ENCODE data around the gene CNIH2. TPM values are rescaled to one million over a fixed set of nuclear protein-coding genes. Genes with fewer than 3 reads are reported as not detected.

Gene CNIH2
- total RNA-seq, 1 experiment from 2014 or later, result 12.9 TPM

DNA sequence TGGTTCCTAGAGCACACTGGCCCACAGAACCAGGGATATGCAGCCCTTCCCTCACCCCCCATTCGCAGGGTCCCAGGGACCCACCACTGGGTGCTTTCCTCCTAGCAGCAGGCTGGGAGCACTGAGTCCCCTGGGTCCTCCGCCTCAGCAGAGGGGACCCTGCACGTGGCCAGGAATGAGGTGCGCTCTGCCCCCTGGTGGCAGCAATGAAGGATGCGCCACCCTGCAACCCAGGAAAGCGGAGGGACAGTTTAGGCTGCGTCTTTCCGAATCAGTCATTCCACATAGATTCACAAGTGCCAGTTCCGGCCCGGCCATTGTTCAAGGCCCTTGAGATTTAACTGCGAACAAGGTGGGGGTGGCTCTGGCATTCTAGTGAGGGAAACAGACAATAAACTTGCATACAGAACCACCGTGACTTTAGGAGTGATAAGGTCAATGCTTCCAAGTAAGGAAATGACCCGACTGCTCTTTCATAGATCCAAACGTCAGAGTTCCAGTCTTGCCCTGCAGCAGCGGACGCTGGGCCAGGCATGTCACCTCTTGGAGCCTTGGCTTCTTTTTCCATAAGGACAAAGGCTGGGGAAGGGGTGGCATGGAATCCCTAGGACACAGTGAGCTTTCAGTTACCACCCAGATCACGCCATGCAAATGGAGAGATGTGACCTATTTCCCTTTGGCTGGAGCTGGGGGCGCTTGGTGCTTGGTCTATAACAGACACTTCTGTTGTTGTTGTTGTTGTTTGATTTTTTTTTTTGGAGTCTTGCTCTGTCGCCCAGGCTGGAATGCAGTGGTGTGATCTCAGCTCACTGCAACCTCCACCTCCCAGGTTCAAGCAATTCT is 50.5 kb downstream of the CNIH2 start (continued):
- peak; percentile 24; the same call in 1 of the 2 replicates for TF ChIP-seq SP1 (CRISPR knock-in tag; conservative IDR thresholded peaks at IDR 0.05)
- no peak for TF ChIP-seq ZNF138 (CRISPR knock-in tag; conservative IDR thresholded peaks at IDR 0.05)
- no peak for TF ChIP-seq RELA (CRISPR knock-in tag; IDR thresholded peaks at IDR 0.05; ENCODE audit: borderline replicate concordance)
- TF ChIP-seq RORB (CRISPR knock-in tag; IDR thresholded peaks at IDR 0.05), result no peak
- TF ChIP-seq CREB1 (CRISPR knock-in tag; IDR thresholded peaks at IDR 0.05), result no peak
- TF ChIP-seq, protein P1, sequence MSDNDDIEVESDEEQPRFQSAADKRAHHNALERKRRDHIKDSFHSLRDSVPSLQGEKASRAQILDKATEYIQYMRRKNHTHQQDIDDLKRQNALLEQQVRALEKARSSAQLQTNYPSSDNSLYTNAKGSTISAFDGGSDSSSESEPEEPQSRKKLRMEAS (CRISPR knock-in tag; IDR thresholded peaks at IDR 0.05), result peak; percentile 99
- no peak for TF ChIP-seq CREM (CRISPR knock-in tag; IDR thresholded peaks at IDR 0.05)

DNA sequence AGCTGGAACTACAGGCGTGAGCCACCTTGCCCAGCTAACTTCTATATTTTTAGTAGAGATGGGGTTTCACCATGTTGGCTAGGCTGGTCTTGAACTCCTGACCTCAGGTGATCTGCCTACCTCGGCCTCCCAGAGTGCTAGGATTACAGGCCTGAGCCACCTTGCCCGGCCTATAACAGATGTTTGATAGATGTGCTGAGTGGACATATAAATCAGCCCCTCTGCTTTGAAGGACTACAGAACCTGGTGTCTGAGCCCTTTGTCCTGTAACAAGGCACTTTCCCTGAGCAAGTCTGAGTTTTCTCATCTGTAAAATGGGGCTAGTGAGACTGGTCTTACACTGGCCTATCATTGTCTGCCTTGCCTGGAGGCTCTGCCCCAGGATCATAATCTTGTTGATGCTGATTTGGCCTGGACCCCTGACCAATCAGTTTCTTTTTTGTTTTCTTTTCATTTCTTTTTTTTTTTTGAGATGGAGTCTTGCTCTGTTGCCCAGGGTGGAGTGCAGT is 51.2 kb downstream of the CNIH2 start:
- H3K9me3 Mint-ChIP-seq, result no peaks in the 10 kb centered on the region
- no peaks in the 10 kb centered on the region for H3K36me3 Mint-ChIP-seq
- ATAC-seq (no peak), DNase-seq (ENCODE audit: low spot score) (no peak)
- H3K4me1 Mint-ChIP-seq, result peaks cover 15% of the 10 kb centered on the region
- CTCF ChIA-PET, result interaction anchor here (0.9 to 8.7 kb wide), 12 partner anchors 9 to 162 kb away, joined by 3 to 319 read pairs (median 5); partner anchors contain the start of genes CD248 and YIF1A
- no peak overlapping the region for H3K4me3 Mint-ChIP-seq
- POLR2A ChIA-PET, result interaction anchor here (0.9 to 1.1 kb wide), 2 partner anchors 17 to 47 kb away, joined by 3 to 7 read pairs; no protein-coding TSS in a partner anchor
- no peak overlapping the region for H3K27ac Mint-ChIP-seq
- TF ChIP-seq TCF7 (CRISPR knock-in tag; IDR thresholded peaks at IDR 0.05; ENCODE audit: low read depth), result no peak
- TF ChIP-seq SMAD4 (CRISPR knock-in tag; IDR thresholded peaks at IDR 0.05), result no peak
- TF ChIP-seq ELF4 (CRISPR knock-in tag; IDR thresholded peaks at IDR 0.05; ENCODE audit: low read depth), result no peak
- no peak for TF ChIP-seq JUN (CRISPR knock-in tag; IDR thresholded peaks at IDR 0.05)
- no peak for TF ChIP-seq ZNF219 (CRISPR knock-in tag; IDR thresholded peaks at IDR 0.05; ENCODE audit: borderline replicate concordance)
- TF ChIP-seq SP1 (CRISPR knock-in tag; conservative IDR thresholded peaks at IDR 0.05), result no peak
- no peak for TF ChIP-seq GRHL2 (CRISPR knock-in tag; IDR thresholded peaks at IDR 0.05; ENCODE audit: insufficient replicate concordance, severe bottlenecking)
- peaks cover 11% of the 10 kb centered on the region for H3K27me3 Mint-ChIP-seq (ENCODE audit: low read depth)

DNA sequence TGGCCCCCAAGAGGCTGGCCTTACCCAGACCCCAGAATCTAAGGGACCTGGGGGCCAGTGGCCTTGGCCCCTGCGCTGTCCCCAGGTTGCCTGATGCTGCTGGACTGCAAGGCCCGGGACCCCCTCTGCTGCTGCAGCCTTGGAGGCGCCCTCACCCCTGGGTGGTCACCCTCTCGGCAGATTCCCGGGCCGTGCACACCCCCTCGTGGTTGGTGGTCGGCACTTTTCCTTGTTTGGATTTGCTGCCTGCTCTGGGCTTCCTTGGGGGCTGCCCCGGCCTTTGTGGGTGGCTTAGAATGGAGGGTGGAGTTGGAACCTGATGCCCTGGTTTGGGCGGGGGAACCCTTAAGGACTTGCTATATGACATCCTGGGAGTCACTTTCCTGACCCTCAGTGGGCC is 53.0 kb downstream of the CNIH2 start:
- Mint-ChIP-seq H3K27me3 (ENCODE audit: low read depth) (peaks cover 11% of the 10 kb centered on the region), H3K9me3 (no peaks in the 10 kb centered on the region), H3K36me3 (no peaks in the 10 kb centered on the region), H3K4me3 (no peak overlapping the region), H3K27ac (no peak overlapping the region), H3K4me1 (peaks cover 17% of the 10 kb centered on the region)
- ATAC-seq, result no peak
- ChIA-PET POLR2A (interaction anchor here (1.1 kb wide), 1 partner anchor 18 kb away, joined by 3 read pairs; no protein-coding TSS in a partner anchor), CTCF (interaction anchor here (0.5 to 8.7 kb wide), 3 partner anchors 19 to 1303 kb away, joined by 3 to 319 read pairs (median 3); no protein-coding TSS in a partner anchor)
- no peak for TF ChIP-seq ZNF423 (CRISPR knock-in tag; IDR thresholded peaks at IDR 0.05)
- no peak for TF ChIP-seq SP1 (CRISPR knock-in tag; conservative IDR thresholded peaks at IDR 0.05)
- no peak for DNase-seq (ENCODE audit: low spot score)

DNA sequence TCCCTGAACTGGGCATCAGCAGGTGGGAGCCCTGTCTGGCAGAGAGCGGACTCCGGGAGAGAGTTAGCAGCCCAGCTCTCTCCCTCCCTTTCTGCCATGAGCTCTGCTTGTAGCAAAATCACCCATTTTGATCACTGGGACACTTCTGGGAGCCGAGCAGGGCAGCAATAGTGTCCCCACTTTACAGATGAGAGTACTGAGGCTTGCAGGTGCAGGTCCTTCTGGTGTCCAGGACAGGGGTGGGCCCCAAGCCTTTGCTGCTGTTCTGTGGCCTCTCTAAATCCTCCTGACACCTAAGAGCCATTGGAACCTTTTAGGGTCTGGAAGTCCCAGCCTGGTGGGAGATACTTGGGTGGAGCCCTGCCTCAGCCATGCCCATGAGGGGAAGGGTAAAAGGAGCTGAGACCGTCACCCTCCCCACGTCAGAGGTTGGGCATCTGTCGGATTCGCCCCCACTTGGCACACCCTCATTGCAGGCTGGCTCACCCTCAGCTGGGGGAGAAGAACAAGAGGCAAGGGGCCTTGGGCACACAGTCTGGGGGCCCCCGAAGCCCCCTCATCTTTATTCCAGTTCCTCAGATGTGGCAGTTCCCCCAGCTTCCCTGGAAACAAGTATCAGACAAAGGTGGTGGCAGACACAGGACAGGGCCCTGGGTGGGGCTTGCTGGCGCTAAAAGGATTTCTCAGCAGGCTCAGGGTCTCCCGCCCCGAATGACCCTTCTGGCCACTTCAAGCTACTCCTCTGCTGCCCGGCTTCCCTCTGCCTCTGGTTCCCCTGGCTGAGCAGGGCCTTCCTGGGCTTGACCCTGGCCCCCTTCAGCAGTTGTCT is 53.8 kb downstream of the CNIH2 start:
- H3K27ac Mint-ChIP-seq, result no peak overlapping the region
- ATAC-seq (no peak), DNase-seq (ENCODE audit: low spot score) (no peak)
- H3K9me3 Mint-ChIP-seq, result no peaks in the 10 kb centered on the region
- ChIA-PET CTCF (interaction anchor here (0.5 to 8.7 kb wide), 4 partner anchors 13 to 1302 kb away, joined by 3 to 319 read pairs (median 3); partner anchors contain the start of gene BRMS1), POLR2A (interaction anchor here (1.1 kb wide), 1 partner anchor 19 kb away, joined by 3 read pairs; no protein-coding TSS in a partner anchor)
- H3K36me3 Mint-ChIP-seq, result no peaks in the 10 kb centered on the region
- H3K27me3 Mint-ChIP-seq (ENCODE audit: low read depth), result peaks cover 11% of the 10 kb centered on the region
- H3K4me3 Mint-ChIP-seq, result no peak overlapping the region
- H3K4me1 Mint-ChIP-seq, result peaks cover 23% of the 10 kb centered on the region
- TF ChIP-seq, protein P2, sequence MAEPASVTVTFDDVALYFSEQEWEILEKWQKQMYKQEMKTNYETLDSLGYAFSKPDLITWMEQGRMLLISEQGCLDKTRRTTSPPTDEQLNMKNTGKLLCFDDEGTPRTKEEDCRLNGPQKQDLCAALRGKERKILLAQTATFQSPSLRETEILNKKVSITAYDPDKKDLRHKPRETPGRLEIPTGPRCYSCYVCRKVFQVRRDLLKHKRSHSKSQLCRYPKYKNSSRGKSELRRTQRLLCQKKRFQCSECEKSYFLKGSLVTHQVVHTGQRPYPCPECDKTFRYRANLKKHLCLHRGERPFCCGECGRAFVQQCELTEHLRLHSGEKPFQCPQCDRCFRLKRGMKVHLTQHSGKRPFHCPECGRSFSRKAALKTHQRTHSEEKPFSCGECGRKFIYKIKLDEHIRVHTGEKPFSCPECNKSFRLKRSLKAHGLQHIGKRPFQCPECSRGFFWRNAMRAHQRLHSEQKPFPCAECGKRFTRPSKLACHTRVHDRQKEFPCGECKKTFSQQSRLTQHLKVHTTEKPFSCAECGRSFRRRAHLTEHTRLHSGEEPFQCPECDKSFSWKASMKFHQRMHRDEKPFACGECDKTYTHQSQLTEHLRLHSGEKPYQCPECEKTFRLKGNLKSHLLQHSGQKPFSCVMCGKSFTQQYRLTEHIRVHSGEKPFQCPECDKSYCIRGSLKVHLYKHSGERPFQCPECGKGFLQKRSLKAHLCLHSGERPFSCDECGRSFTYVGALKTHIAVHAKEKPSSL (CRISPR knock-in tag; conservative IDR thresholded peaks at IDR 0.05), result no peak
- TF ChIP-seq NR3C1 (CRISPR knock-in tag; conservative IDR thresholded peaks at IDR 0.05; ENCODE audit: low read depth) (no peak), IRF2 (CRISPR knock-in tag; IDR thresholded peaks at IDR 0.05; ENCODE audit: borderline replicate concordance, low read depth) (no peak), EMX1 (CRISPR knock-in tag; IDR thresholded peaks at IDR 0.05) (no peak), ETV6 (CRISPR knock-in tag; IDR thresholded peaks at IDR 0.05) (no peak), ZNF219 (CRISPR knock-in tag; IDR thresholded peaks at IDR 0.05; ENCODE audit: borderline replicate concordance) (no peak)
- TF ChIP-seq, protein P3, sequence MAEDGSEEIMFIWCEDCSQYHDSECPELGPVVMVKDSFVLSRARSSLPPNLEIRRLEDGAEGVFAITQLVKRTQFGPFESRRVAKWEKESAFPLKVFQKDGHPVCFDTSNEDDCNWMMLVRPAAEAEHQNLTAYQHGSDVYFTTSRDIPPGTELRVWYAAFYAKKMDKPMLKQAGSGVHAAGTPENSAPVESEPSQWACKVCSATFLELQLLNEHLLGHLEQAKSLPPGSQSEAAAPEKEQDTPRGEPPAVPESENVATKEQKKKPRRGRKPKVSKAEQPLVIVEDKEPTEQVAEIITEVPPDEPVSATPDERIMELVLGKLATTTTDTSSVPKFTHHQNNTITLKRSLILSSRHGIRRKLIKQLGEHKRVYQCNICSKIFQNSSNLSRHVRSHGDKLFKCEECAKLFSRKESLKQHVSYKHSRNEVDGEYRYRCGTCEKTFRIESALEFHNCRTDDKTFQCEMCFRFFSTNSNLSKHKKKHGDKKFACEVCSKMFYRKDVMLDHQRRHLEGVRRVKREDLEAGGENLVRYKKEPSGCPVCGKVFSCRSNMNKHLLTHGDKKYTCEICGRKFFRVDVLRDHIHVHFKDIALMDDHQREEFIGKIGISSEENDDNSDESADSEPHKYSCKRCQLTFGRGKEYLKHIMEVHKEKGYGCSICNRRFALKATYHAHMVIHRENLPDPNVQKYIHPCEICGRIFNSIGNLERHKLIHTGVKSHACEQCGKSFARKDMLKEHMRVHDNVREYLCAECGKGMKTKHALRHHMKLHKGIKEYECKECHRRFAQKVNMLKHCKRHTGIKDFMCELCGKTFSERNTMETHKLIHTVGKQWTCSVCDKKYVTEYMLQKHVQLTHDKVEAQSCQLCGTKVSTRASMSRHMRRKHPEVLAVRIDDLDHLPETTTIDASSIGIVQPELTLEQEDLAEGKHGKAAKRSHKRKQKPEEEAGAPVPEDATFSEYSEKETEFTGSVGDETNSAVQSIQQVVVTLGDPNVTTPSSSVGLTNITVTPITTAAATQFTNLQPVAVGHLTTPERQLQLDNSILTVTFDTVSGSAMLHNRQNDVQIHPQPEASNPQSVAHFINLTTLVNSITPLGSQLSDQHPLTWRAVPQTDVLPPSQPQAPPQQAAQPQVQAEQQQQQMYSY (CRISPR knock-in tag; IDR thresholded peaks at IDR 0.05), result no peak
- TF ChIP-seq, protein P4, sequence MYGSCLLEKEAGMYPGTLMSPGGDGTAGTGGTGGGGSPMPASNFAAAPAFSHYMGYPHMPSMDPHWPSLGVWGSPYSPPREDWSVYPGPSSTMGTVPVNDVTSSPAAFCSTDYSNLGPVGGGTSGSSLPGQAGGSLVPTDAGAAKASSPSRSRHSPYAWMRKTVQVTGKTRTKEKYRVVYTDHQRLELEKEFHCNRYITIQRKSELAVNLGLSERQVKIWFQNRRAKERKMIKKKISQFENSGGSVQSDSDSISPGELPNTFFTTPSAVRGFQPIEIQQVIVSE (CRISPR knock-in tag; IDR thresholded peaks at IDR 0.05; ENCODE audit: borderline replicate concordance), result no peak

Data from WTC11 (cell line).